Activated CD4-positive, alpha-beta T cell treated with anti-CD3 and anti-CD28 coated beads, Interleukin-2, Interleukin-6, amounts not matched to agents 100 ng/mL and 50 ng/mL, durations not matched to agents 16 hours and 8 hours (primary cell): ENCODE measurements around the gene PITPNC1.
"Not testable (repeated sequence)": the region's sequence is repeated elsewhere in the genome, so short reads cannot be mapped to it uniquely, and the experiment has no call there.

Experiments
- DNase-seq: peaks from one replicate; pipeline ENCODE4 v3.0.0-alpha.2; 2020

PITPNC1 gene

DNA sequence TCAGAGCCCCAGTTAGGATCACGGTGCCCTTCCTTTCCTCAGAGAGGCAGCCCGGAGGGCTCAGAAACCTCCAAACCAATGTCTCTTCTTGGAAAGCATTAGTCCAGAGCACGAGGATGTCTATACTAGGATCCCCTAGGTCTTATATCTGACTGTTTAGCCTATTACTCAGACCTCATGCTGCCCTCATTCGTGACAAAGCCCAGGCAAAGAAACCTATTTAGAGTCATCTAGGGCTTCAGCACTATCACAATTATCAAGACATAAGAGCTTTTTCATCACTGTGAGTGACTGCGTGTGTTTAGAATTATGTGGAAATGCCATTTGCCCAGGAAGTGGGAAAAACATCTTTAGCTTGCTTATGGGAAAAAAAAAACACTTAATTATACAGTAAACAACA, 180.8 kb downstream of the PITPNC1 start:
- DNase-seq = no peak

DNA sequence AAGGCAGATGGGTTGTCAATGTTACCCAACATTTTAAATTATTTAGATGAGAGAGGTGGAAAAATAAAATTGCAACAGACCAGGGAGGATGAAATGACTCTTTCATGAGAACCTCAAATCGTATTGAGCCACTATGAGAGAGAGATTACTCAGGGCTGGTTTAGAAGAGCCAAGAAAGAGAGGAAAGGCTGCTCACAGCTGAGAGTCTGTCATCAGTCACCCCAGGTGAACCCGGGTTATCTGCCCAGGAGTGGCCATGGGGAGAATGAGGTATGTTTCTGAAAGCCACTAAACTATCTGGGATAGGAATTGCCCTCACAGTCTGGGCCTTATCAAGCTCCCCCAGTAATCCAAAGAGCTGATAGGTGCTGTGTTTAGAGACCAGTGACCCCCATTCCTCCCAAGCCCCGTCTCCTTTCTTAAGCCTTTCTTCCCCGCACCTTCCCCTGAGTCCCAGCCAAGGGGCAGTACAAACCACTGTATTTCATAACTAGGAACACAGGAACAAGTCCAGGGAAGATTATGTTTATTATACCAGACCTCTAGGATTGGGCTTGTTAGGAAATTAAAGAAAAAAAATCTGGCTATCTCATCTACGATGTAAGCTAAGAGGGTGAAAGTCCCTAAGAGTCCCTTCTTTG, 181.8 kb downstream of the PITPNC1 start:
- DNase-seq = no peak

DNA sequence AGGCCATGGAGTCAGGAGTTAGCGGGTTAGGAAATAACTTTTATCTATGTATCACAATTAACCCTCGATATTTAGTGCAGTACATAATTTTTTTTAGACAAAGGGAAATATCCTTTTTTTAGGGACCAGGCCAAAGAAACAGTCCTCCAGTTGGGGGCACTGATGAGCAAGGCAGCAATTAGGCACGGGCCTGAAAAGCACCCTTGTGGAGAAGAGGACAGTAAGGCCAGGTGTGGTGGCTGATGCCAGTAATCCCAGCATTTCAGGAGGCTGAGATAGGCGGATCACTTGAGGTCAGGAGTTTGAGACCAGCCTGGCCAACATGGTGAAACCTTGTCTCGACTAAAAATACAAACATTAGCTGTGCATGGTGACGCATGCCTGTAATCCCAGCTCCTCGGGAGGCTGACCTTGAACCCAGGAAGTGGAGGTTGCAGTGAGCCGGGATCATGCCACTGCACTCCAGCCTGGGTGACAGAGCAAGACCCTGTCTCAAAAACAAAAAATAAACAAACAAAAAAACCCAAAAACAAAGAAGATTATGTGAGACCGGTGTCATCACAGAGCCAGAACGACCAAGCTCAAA, 182.4 kb downstream of the PITPNC1 start:
- no peak for DNase-seq

DNA sequence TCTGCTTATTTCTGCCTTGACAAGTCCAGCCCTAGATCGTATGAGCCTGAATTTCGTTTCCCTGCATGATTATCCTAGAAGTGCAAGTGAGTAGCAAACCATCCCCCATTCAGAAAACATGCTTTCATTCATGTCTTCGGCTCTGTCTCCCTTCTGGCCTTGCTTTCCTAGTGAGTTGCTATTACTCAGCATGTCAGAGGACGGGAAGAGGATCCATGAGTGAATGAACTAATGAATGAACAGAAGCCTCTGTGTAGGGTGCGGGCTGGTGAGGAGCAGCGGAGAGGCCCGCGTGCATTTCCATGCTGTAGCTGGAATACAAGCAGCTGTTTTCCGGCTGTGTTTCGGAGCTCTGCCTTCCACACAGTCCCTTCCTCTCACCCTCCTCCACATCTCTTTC, 184.9 kb downstream of the PITPNC1 start:
- DNase-seq = no peak

DNA sequence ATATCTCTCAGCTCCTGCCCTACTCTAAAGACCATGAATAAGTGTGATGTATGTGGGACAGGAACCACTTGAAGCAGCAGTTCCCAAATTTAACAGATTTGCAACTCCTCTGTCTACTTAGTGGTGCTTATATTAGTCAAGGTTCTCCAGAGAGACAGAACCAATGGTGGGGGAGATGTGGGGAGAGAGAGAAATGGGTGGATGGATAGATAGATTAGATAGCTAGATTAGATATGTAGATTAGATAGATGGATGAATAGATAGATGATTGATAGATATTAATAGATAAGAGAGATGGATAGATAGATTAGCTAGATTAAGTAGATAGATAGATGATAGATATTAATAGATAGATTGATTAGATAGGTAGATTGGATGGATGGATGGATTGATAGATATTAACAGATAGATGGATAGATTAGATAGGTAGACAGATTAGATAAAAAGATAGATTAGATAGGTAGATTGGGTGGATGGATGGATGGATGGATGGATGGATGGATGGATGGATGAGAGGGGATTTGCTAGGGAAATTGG, 186.7 kb downstream of the PITPNC1 start:
- DNase-seq = no peak

DNA sequence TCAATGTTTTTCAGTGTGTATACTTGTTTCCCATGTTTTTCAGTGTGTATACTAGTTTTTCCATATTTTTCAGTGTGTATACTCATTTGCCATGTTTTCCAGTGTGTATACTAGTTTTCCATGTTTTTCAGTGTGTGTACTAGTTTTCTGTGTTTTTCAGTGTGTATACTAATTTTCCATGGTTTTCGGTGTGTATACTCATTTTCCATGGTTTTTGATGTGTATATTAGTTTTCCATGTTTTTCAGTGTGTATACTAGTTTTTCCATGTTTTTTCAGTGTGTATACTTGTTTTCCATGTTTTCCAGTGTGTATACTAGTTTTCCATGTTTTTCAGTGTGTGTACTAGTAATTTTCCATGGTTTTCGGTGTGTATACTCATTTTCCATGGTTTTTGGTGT, 188.0 kb downstream of the PITPNC1 start:
- no peak for DNase-seq

DNA sequence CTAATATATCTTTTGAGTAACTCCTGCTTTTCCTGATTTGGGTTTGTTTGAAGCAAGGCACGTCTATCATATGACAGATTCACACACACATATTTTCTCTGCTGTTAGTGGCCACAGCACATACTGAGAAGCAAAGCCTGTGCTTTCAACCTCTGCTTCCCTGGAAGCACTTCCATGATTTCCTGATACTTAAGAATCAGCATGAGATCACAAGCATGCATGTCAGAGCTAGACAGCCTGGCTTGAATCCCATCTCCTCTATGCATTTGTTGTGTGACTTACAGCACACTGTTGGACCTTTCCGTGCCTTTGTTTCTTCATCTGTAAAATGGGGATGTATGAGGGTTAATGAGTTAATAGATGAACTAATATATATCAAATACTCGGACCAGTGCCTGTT, 189.6 kb downstream of the PITPNC1 start:
- no peak for DNase-seq

DNA sequence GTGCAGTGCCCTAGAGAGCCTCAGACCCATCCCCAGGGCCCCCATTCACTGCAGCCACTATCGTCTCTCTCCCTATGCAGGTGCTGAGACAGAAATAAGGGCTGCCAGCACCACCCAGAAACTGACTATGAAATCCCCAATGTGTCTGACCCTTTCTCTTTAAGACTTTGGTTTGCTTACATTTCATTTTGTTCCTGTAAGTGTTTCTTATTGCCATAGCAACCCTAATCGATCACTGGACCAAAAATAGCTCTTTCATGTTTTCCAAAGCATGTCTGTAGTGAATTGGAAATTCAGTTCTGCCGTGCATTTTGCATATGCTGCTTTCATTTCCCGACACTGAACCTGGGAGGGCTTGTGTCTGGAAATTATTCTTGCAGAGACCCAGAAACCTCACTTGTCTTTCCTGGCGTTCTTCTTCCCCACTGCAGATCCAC, 192.0 kb downstream of the PITPNC1 start:
- DNase-seq = no peak

DNA sequence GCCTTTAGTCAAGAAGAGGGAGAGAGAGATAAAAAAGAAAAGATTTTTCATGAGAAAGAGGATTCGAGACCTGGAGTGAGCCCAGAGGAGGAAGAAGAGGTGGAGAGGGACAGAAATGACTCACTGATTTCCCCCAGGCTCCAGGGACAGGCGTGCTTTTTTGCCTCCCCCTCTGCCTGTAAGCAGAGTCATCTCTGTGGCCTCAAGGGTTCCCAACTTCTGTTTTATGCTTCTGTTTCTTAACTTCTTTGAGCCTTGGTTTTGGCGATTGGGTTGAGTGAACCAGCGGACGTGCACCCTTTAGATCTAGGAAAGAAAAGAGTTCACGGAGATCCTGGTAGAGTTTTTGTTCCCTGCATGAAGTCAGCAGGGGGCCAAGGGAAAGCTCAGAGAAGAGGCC, 192.8 kb downstream of the PITPNC1 start:
- no peak for DNase-seq

DNA sequence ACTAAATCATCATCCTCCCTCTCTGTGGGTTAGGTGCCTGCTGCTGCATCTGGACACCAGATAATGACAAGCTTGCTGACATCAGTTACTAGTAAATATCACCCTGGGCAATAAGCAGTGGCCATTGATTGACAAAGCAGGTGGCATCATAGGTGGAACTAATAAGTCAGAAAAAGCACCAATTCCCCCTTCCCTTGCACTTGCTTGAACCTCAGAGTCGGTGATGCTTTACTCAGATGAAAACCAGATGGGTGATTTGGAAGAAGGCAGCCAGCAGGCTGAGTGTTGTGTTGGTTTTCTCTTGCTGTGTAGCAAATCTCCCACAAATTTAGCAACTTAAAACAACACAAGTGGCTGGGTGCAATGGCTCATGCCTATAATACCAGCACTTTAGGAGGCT, 193.7 kb downstream of the PITPNC1 start:
- no peak for DNase-seq

DNA sequence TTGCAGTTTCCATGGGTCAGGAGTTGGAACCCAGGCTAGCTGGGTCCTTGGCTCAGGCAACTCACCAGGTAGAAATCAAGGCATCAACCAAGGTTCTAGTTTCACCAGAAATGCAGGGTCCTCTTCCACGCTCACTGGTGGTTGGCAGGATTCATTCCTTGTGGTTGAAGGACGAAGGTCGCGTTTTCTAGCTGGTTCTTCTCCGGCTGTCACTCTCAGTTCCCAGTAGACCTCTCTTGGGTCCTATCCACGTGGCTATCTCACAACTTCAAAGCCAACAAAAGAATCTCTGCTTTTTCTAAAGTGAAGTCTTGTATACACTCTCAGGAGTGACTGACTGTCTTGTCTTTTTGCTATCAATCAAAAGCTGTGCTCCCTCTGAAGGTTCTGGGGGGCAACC, 194.4 kb downstream of the PITPNC1 start:
- DNase-seq = no peak

DNA sequence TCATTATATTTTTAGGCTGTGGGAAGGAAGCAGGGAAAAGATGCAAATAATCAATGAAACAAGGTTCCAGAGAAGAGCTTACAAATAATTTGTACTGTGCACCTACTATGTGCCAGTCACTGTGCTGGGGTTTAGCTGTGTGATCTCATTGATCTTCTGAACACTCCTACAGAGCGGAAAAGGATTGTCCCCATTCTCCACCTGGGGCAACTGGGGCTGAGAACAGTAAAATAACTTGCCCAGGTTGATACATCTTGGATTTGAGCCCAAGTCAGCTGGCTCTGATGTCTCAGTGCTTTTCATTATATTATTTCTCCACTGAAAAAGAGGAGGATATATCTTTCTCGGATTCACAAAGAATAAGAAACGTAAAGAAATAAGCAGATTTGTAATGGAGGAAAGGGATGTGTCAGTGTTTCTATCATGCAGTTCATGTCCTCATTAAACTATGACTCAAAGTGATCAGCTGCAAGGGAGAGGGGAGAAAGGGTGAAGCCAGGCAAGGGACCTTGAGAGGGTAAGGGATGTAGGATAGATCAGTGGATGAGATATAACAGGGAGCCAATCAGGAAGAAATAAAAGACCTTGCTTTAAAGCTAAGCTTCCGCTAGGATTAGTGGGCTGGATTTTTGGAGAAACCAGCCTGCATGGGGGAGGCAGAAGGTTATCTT, 197.0 kb downstream of the PITPNC1 start:
- DNase-seq = no peak

DNA sequence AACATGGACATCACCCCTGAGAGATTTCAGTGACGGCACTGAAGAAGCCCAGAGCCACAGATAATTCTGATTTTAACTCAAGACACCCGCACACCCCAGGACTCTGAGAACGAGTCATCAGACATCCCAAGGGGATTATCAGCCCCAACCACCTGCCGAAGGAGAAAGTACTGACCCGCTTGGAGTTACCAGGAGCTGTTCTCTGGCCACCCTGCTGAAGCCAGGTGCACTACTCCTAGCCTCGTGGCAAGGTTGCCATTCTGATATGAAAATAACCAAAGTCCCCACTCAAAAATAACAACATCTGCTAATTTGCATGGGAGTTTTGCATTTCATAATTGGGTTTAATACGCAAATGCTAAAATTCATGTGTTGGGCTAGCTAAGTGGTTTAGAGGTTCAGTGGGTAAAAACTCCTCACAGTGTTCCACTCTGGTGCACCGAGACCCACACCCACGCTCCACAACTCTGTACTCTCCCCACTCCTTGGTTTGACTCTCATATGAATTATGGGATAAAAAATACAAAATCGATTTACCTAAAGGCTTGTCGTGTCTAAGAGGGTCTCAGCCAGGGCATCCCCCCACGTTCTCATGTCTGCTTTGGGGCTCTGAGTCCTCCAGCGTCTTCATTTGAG, 197.7 kb downstream of the PITPNC1 start:
- no peak for DNase-seq

DNA sequence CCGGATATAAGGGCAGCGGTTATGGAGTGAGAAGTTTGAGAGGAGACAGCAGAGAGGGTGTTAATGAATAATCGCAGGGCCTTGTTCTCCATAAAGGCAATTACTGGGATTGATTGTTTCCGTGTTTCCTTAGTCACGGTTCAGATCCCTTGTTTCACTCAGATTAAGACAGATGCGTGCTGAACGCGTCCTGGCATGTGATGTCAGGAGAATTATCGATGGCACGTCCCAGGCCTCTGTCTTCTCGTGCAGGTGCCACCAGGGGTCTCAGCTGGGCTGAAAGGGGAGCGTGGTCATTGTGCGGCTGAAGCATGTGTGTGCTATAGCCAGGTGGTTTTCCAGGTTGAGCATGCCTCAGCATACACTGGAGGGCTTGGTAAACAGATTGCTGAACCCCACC, 198.2 kb downstream of the PITPNC1 start:
- no peak for DNase-seq

DNA sequence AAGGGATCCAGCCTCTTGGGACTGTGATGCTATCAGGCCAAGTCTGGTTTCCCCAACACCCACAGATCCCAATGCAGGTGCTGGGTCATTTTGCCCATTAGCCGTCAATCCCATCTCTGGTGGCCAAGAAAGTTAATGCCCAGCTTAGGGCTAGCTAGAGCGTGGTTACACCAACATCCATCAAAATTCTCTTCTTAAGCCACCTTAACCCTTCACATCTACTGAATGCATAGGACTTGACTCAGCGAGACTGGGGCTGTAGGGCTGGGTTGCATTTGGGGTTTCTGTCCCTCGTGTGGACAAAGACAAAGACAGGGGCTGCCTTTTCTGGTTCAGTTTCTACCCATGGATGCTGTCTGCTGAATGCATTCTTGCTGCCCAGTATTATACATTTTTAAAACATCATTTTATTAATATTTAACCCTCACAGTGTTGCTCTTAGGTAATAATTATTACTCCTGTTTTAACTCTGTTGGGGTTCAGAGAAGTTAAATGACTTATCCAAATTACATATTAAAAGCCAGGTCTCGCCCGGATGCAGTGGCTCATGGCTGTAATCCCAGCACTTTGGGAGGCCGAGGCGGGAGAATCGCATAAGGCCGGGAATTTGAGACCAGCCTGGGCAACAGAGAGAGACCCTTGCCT, 199.5 kb downstream of the PITPNC1 start:
- no peak for DNase-seq

DNA sequence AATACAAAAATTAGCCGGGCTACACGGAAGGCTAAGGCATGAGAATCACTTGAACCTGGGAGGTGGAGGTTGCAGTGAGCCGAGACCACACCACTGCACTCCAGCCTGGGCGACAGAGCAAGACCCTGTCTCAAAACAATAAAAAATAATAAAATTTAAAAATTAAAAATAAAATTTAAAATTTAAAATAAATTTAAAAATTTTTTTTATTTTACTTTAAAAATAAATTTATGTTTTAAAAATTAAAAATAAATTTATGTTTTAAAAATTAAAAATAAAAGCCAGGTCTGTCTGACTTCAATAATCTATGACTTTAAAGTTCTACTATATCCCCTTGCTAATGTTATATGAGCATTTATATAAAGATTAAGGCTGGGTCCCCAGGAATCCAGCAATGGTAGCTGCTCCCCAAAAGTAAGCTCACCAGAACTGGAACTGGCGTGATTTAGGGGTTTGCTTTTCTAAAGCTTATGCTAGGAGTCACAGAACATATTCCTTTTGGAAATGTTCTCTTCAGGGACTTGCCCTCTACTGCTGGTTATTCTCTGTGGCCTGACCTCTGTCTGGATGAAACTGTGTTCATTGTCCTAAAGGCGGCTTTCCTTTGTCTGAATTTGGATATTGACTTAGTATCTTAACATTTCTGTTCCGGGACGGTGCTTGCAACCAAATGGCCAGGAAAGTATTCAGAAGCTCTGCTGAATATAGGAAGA, 200.5 kb downstream of the PITPNC1 start:
- DNase-seq = no peak

DNA sequence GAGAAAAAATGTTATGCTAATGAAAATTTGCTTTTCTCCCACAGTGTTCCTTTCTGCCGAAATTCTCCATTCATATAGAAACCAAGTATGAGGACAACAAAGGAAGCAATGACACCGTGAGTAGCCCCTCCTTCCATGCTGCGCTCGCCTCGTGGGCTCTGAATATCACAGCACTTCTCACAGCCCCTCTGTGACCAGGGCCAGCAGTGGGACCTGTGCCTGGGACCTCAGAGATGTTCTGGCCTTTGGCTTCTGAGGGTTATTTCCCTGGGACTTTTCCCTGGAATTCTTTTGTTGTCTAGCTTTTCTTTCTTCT, 201.0 kb downstream of the PITPNC1 start:
- DNase-seq = no peak

DNA sequence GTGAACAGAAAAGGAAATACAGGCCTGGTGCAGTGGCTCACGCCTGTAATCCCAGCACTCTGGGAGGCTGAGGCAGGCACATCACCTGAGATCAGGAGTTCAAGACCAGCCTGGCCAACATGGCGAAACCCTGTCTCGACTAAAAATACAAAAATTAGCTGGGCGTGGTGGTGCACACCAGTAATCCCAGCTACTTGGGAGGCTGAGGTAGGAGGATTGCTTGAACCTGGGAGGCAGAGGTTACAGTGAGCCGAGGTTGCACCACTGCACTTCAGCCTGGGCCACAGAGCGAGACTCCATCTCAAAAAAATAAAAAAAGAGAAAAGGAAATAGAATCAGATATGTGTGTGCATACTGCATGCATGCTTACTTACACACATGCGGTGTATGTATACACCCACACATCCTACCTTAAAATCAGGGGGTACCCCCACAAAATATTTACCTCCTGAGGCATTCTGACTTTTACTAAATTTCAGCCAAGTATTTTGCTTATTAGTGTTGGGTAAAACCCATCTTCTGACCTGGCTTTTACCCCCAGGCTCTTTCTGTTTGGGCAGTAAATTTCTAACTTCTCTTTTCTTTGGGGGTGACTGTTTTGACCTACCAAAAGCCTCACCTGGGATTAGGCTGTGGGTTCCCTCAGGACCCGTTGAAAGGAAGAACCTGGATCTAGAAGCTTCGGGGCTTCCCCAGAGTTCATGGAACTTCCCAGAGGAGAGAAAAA, 201.8 kb downstream of the PITPNC1 start:
- not testable (repeated sequence) for DNase-seq

DNA sequence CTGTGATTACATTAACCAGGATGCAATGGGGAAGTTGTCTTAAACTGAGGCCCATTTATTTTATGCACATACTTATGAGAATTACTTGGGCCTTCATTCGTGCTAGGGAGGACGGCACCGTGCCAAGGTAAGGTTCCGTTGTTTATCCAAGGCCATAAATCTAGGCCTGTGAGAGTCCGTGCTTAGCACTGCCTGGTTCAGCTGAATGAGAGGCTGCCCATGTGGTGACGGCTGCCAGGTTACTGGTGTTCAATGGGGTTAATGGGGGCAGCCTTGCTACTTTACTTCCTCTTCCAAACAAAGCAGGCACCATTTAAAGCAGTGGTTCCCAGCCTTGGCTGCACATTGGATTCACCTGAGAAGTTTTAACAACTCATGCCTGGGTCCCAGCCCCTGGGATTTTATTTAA, 205.6 kb downstream of the PITPNC1 start:
- DNase-seq = no peak

DNA sequence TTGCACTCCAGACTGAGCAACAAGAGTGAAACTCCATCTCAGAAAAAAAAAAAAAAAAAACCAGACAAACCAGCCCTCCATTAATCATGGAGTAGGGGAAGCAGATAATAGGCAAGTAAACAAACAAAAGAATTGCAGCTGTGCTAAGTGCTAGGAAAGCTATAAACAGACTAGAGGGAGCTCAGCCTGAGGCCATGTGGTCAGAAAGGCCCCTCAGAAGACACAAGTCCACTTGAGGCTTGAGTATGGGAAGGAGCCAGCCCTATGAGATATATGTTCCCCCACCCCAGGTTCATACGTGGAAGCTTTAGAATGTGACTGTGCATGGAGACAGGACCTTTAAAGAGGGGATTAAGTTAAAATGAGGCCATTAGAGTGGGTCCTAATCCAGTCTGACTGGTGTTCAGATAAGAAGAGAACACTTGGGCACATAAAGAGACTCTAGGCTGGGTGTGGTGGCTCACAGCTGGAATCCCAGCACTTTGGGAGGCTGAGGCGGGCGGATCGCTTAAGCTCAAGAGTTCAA, 208.1 kb downstream of the PITPNC1 start:
- no peak for DNase-seq

DNA sequence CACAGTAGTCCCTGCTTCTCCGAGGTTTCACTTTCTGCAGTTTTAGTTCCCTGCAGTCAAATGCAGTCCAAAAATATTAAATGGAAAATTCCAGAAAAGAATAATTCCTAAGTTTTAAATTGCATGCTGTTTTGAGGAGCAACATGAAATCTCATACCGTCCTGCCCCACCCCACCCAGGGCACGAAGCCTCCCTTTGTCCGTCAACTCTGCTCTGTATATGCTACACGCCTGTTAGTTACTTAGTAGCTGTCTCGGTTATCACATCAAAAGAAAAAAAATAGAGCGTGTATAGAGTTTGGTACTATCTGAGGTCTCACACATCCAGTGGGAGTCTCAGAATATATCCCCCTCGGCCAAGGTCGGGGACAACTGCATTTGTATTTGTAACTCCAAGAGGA, 211.2 kb downstream of the PITPNC1 start:
- no peak for DNase-seq
